K562 (cell line): ENCODE measurements around the gene TBX10. TPM values are rescaled to one million over a fixed set of nuclear protein-coding genes. Genes with fewer than 3 reads are reported as not detected.

ENCODE experiments used
- GATAD2A ChIP-seq: fragments of 450-650 bp; IDR thresholded peaks from 2 replicates; pipeline ENCODE4 v1.6.1; 2017
- KDM5B ChIP-seq: fragments of 200-600 bp; sonication (generic); IDR thresholded peaks from 2 replicates; pipeline ENCODE4 v1.6.1; 2012; ENCODE audit warnings: low read depth, mild to moderate bottlenecking, moderate library complexity, low read length, control low read depth, inconsistent platforms; ENCODE audit not compliant: insufficient replicate concordance
- LCOR ChIP-seq: sonication (generic); formaldehyde crosslinking; IDR thresholded peaks from 2 replicates; pipeline ENCODE4 v1.8.0; 2022; ENCODE audit warnings: mild to moderate bottlenecking, missing genetic modification reagents
- RBFOX2 ChIP-seq: fragments of 200-400 bp; formaldehyde crosslinking; IDR thresholded peaks from 2 replicates; pipeline ENCODE4 v1.6.1; 2017; ENCODE audit warnings: low read depth, mild to moderate bottlenecking, low read length, moderate library complexity
- SMARCA4 ChIP-seq: fragments of 450-650 bp; IDR thresholded peaks from 2 replicates; pipeline ENCODE4 v1.6.1; 2016
- SMARCE1 ChIP-seq: fragments of 450-650 bp; IDR thresholded peaks from 2 replicates; pipeline ENCODE4 v1.7.1; 2016; ENCODE audit warnings: mild to moderate bottlenecking
- SREBF2 ChIP-seq: sonication (generic); formaldehyde crosslinking; IDR thresholded peaks from 2 replicates; pipeline ENCODE4 v1.4.0; 2020; ENCODE audit warnings: mild to moderate bottlenecking, missing genetic modification reagents
- TAF1 ChIP-seq: IDR thresholded peaks from 2 replicates; pipeline ENCODE4 v1.6.1; 2011; ENCODE audit warnings: mild to moderate bottlenecking, low read length, moderate library complexity; ENCODE audit not compliant: insufficient read depth, control insufficient read depth, severe bottlenecking; ENCODE audit errors: extremely low read depth
- TBP ChIP-seq: optimal IDR thresholded peaks from 2 replicates; pipeline ENCODE3; 2011; ENCODE audit warnings: low read depth, low read length, improper control_type of control experiment
- XRCC4 ChIP-seq: IDR thresholded peaks from one replicate; pipeline ENCODE4 v1.6.1; 2011; ENCODE audit not compliant: insufficient read depth, insufficient read length; ENCODE audit errors: extremely low read depth
- polyA plus RNA-seq, 8 experiments: library from polyadenylated mRNA; depleted of rRNA in 4 of 8; stranded (reverse) in 5 of 8; unstranded in 3 of 8; fragments of >200 nt; fragmentation: Nextera tagmentation in 2 of 8; fragmentation: Illumina TruSeq in 1 of 8; extraction: Ambion mirVana in 2 of 8; extraction: Trizol in 1 of 8; gene quantifications; 2 replicates each; pipeline versions ENCODE4 v1.2.1 to v1.2.3, GENCODE V29; 2011 to 2014; ENCODE audit warnings: inconsistent platforms in 1 of 8, missing spikeins in 1 of 8
- total RNA-seq, 7 experiments: library from RNA; depleted of rRNA in 6 of 7; stranded (reverse); fragments of >200 nt in 6 of 7; fragmentation: Illumina TruSeq in 2 of 7; extraction: Trizol in 2 of 7; gene quantifications; 2 replicates each; pipeline versions ENCODE4 v1.2.1 to v1.2.3, GENCODE V29; 2011 to 2021; ENCODE audit warnings: low replicate concordance in 1 of 7
- TF ChIP-seq, protein P1 (sequence below): fragments of 250-450 bp; sonication (Bioruptor Pico); IDR thresholded peaks from 2 replicates; pipeline ENCODE4 v1.8.0; 2022; ENCODE audit warnings: moderate library complexity, mild to moderate bottlenecking, inconsistent platforms
- TF ChIP-seq, protein P2 (sequence below): sonication (generic); formaldehyde crosslinking; IDR thresholded peaks from 2 replicates; pipeline ENCODE4 v1.4.0; 2020; ENCODE audit warnings: mild to moderate bottlenecking, missing genetic modification reagents

The TBX10 gene
- total and polyA plus RNA-seq, 9 of the 15 experiments (the other 6 are each of a cell fraction or from before 2014, with no cell fraction given): not detected

DNA sequence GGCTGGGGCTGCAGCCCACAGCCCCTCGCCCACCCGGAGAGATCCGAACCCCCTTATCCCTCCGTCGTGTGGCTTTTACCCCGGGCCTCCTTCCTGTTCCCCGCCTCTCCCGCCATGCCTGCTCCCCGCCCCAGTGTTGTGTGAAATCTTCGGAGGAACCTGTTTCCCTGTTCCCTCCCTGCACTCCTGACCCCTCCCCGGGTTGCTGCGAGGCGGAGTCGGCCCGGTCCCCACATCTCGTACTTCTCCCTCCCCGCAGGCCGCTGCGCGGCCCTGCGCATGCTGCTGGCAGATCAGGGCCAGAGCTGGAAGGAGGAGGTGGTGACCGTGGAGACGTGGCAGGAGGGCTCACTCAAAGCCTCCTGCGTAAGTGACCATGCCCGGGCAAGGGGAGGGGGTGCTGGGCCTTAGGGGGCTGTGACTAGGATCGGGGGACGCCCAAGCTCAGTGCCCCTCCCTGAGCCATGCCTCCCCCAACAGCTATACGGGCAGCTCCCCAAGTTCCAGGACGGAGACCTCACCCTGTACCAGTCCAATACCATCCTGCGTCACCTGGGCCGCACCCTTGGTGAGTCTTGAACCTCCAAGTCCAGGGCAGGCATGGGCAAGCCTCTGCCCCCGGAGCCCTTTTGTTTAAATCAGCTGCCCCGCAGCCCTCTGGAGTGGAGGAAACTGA is 55.2 kb downstream of the TBX10 start (continued):
- TF ChIP-seq TAF1 (peak; percentile 21), RBFOX2 (peak; percentile 70), KDM5B (peak; percentile 33), LCOR (CRISPR knock-in tag) (0 out of 2 replicates have a peak, but pooled peaks have one; percentile 39), TBP (peak; percentile 21), SMARCA4 (no peak), GATAD2A (0 out of 2 replicates have a peak, but pooled peaks have one; percentile 12), XRCC4 (no peak), SMARCE1 (no peak), SREBF2 (CRISPR knock-in tag) (no peak)
- TF ChIP-seq, protein P1, sequence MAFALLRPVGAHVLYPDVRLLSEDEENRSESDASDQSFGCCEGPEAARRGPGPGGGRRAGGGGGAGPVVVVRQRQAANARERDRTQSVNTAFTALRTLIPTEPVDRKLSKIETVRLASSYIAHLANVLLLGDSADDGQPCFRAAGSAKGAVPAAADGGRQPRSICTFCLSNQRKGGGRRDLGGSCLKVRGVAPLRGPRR (CRISPR knock-in tag): no peak
- TF ChIP-seq, protein P2, sequence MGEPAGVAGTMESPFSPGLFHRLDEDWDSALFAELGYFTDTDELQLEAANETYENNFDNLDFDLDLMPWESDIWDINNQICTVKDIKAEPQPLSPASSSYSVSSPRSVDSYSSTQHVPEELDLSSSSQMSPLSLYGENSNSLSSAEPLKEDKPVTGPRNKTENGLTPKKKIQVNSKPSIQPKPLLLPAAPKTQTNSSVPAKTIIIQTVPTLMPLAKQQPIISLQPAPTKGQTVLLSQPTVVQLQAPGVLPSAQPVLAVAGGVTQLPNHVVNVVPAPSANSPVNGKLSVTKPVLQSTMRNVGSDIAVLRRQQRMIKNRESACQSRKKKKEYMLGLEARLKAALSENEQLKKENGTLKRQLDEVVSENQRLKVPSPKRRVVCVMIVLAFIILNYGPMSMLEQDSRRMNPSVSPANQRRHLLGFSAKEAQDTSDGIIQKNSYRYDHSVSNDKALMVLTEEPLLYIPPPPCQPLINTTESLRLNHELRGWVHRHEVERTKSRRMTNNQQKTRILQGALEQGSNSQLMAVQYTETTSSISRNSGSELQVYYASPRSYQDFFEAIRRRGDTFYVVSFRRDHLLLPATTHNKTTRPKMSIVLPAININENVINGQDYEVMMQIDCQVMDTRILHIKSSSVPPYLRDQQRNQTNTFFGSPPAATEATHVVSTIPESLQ (CRISPR knock-in tag): peak; percentile 29; the same call in 1 of the 2 replicates
